Measurements from ENCODE around the gene AP3B1. TPM values are rescaled to one million over a fixed set of nuclear protein-coding genes. Genes with fewer than 3 reads are reported as not detected.
"Not testable (repeated sequence)": the region's sequence is repeated elsewhere in the genome, so short reads cannot be mapped to it uniquely, and the experiment has no call there.

The AP3B1 gene
- polyA plus RNA-seq, 1 donor, result 35.7 TPM

- DNase-seq, result no peak
Observed at GRCh38 chr5:78237911-78238310, 56.6 kb downstream of the AP3B1 start.

- DNase-seq, result no peak
Observed at GRCh38 chr5:78236046-78236445, 58.5 kb downstream of the AP3B1 start.

GRCh38 chr5:78235289-78235688 lies 59.2 kb downstream of the AP3B1 start:
- no peak for DNase-seq

- DNase-seq, result no peak
Observed at GRCh38 chr5:78234804-78235203, 59.7 kb downstream of the AP3B1 start.

- DNase-seq, result no peak
Observed at GRCh38 chr5:78232163-78232562, 62.3 kb downstream of the AP3B1 start.

GRCh38 chr5:78224358-78224757 lies 70.1 kb downstream of the AP3B1 start:
- DNase-seq, result no peak

GRCh38 chr5:78221964-78222451 lies 72.5 kb downstream of the AP3B1 start:
- DNase-seq, result no peak

- no peak for DNase-seq
Observed at GRCh38 chr5:78221467-78221866, 73.0 kb downstream of the AP3B1 start.

- DNase-seq, result no peak
Observed at GRCh38 chr5:78215972-78216371, 78.5 kb downstream of the AP3B1 start.

GRCh38 chr5:78215565-78215964 lies 78.9 kb downstream of the AP3B1 start:
- no peak for DNase-seq

- no peak for DNase-seq
Observed at GRCh38 chr5:78213799-78214198, 80.7 kb downstream of the AP3B1 start.

- no peak for DNase-seq
Observed at GRCh38 chr5:78211052-78211451, 83.4 kb downstream of the AP3B1 start.

GRCh38 chr5:78204241-78204640 lies 90.3 kb downstream of the AP3B1 start:
- DNase-seq, result no peak

- DNase-seq, result no peak
Observed at GRCh38 chr5:78203815-78204214, 90.7 kb downstream of the AP3B1 start.

- no peak for DNase-seq
Observed at GRCh38 chr5:78190402-78190801, 104.1 kb downstream of the AP3B1 start.

- DNase-seq, result not testable (repeated sequence)
Observed at GRCh38 chr5:78188681-78189080, 105.8 kb downstream of the AP3B1 start.

GRCh38 chr5:78187172-78187571 lies 107.3 kb downstream of the AP3B1 start:
- no peak for DNase-seq

- DNase-seq, result no peak
Observed at GRCh38 chr5:78182838-78183237, 111.7 kb downstream of the AP3B1 start.

- no peak for DNase-seq
Observed at GRCh38 chr5:78178356-78178755, 116.1 kb downstream of the AP3B1 start.

GRCh38 chr5:78170335-78170734 lies 124.2 kb downstream of the AP3B1 start:
- DNase-seq, result not testable (repeated sequence)

- DNase-seq, result no peak
Observed at GRCh38 chr5:78162253-78162862, 132.1 kb downstream of the AP3B1 start.

- DNase-seq, result no peak
Observed at GRCh38 chr5:78157001-78157400, 137.5 kb downstream of the AP3B1 start.

GRCh38 chr5:78151594-78152271 lies 142.8 kb downstream of the AP3B1 start:
- no peak for DNase-seq

- DNase-seq, result no peak
Observed at GRCh38 chr5:78137290-78137689, 157.2 kb downstream of the AP3B1 start.
